GM18526 (cell line): ENCODE results near the gene AP5S1.

Experiments
- POLR2A ChIP-seq: IDR thresholded peaks from 3 replicates; pipeline ENCODE4 v1.6.1; 2011; ENCODE audit not compliant: insufficient read length; ENCODE audit errors: extremely low read depth

The AP5S1 gene

DNA sequence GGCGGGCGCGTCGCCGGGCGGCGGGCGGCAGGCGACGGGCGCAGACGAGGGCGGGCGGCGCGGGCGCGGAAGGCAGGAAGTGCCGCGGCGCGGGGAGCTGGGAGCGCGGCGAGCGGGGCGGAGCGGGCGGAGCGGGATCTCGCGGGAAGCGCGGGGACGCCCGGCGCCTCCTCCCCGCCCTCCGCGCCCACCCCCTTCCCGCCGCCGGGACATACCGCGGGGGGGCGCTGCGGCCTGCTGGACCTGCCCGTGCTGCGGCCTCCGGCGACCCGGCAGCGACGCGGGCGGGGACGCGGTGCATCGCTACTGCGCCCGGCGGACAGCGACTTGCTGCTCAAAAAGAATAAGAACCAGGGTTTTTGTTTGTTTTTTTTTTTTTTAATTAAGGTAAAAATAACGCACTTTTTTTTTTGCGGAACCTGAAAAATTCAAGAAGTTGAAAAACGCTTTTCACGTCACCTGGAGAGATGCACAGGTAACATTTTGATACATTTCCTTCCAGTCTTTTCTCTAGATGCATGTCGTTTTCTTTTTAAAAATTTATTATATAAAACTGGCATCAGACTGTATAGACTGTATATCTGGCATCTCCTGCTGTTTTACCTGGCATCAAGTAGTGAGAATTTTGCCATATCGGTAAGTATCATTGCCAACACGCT, 33.6 kb upstream of the AP5S1 start, which contains the start of gene CENPB:
CENPB (minus strand) TSS at position 76 of the 659 bp plus-strand sequence. CDS start 257 bp downstream, outside the sequence.
- peak; percentile 47 for TF ChIP-seq POLR2A

DNA sequence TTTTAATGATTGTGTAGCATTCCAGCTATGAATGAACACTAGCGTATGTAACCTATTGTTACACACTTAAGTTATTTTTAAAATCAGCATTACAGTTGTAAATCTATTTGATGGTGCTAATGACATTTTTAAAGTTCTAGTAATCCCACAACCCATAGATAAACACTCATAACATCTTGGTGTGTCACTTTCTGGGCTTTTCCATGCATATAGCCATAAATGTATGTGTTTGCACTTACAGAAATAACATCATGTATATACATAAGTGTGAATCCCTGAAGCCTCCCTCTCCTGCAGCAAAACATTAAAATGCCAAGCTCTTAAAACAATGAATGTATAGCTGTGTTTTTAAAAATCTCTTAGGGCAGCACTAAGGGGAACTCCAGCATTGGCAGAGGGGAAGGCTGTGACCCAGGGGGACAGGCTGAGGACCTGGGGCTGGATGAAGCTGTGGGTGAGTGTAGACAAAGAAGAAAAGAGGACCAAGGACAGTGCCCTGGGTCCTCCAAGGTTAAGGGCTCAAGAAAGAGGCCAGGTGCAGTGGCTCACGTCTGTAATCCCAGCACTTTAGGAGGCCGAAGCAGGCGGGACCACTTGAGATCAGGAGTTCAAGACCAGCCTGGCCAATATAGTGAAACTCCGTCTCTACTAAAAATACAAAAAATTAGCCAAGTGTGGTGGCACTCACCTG, 32.9 kb upstream of the AP5S1 start:
- TF ChIP-seq POLR2A = no peak

DNA sequence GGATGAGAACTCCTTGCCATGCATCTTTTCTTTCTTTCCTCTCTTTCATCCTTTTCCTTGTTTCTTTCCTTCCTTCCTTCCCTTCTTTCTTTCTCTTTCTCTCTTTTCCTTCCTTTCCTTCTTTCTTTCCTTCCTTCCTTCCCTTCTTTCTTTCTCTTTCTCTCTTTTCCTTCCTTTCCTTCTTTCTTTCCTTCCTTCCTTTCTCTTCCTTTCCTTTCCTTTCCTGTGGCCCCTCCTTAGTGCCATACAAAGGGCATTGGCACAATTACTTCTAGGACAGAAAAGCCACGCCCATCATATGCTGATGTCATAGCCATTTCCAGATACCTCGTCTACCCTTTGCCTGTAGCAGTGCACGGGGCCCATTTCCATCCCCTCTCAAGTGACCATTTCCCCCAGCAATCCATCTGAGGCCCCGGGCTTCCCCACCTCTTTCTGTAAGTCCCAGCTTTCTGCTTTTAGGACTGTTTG, 31.6 kb upstream of the AP5S1 start:
- TF ChIP-seq POLR2A = no peak

DNA sequence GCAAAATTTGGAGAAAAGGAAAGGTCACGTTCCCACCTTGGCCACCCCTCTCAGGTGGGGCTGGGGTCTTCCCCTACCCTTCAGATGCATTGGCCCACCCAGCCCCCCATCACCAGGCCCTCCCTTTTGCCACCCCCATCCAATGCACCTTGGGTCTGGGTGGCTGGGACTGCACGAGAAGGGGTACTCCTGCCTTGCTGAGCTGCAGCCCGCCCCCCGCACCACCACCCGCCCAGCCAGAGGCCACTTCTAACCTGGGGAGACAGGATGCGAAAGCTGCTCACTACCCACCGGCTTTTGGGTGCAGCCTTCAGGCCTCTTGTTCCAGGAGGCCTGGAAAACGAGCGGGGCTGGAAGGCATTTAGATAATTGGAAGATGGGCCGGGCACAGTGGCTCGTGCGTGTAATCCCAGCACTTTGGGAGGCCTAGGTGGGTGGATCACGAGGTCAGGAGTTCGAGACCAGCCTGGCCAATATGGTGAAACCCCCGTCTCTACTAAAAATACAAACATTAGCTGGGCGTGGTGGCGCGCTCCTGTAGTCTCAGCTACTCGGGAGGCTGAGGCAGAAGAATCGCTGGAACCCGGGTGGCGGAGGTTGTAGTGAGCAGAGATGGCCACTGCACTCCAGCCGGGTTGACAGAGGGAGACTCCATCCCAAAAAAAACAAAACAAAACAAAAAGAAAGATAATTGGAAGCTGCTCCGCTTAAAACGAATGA, 25.5 kb upstream of the AP5S1 start:
- TF ChIP-seq POLR2A = no peak

DNA sequence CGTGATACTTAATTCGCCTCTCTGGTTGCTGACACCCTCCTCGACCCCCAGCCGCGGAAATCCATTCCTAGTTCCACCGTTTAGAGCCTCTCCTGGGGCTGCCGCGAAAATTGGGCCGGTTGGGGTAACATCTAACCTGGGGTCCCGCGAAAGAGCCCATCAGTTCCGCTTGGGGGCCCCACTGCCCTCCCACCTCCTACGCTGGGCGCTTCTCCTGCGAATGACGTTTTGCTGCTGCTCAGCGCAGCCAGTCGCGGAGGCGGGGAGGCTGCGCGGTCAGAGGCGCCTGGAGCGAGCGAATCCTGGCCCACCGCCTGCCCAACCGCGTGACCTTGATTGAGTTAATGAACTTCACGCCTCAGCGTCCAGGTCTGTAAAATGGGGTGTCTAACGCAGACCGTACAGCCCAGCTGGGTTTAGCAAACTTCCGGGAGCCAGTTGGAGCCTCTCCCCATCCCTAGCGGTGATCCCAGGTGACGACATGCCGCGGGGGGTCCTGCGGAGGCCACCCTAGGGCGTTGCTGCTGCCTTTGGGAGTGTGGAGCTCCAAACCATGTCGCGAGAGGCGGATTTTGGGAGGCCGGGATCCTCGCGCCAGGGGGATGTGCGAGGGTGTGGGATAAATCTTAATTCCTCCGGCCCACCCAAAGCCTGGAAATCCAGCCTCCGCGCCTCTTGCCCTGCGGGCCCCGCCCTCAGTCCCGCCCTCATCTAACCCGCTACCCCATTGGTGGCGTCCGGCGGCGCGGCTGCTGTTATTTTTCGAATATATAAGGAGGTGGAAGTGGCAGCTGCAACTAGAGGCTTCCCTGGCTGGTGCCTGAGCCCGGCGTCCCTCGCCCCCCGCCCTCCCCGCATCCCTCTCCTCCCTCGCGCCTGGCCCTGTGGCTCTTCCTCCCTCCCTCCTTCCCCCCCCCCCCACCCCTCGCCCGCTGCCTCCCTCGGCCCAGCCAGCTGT, 24.6 kb upstream of the AP5S1 start, which contains the start of gene CDC25B:
CDC25B (plus strand) TSS at position 800 of the 958 bp plus-strand sequence. CDS start 222 bp downstream, outside the sequence.
- TF ChIP-seq POLR2A = peak; percentile 76

DNA sequence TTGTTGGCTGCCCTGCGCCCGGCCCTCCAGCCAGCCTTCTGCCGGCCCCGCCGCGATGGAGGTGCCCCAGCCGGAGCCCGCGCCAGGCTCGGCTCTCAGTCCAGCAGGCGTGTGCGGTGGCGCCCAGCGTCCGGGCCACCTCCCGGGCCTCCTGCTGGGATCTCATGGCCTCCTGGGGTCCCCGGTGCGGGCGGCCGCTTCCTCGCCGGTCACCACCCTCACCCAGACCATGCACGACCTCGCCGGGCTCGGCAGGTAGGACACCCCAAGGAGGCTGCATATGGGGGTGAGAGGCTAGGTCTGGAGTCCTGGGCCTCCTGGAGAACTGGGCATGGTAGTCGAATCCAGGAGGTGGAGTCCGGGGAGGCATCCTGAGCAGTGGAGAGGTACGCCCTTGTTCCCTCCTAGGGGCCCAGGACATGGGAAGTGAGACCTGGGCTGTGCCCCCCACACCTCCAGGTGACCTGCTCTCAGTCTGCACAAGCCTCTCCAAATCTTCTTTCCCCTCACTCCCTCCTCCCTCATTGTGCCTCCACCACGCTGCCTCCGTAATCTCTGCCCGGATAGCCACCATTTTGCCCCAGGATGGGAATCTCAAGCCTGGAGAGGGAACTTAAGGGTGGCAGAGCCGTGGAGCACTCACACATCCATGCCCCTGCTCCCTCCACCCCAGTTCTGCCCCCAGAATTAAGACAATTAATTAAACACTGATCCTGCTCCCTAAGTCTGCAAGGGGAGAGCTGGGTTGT, 23.7 kb upstream of the AP5S1 start:
- TF ChIP-seq POLR2A = no peak

DNA sequence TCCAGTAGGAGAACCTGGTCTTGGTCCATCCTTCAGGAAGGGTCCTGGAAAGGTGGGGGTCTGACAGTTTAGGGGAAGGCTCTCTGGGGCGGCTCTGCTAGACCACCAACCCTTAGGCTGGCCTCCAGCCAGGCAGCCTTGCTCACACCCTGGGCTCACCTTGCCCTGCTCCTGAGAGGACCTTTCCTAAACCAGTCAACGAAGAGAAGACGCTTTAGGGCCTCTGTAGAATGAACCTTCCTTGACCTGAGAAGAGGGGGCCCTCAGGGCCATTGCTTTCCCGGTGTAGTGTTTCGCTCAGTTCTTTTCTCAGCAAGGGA, 23.2 kb upstream of the AP5S1 start:
- TF ChIP-seq POLR2A = no peak

DNA sequence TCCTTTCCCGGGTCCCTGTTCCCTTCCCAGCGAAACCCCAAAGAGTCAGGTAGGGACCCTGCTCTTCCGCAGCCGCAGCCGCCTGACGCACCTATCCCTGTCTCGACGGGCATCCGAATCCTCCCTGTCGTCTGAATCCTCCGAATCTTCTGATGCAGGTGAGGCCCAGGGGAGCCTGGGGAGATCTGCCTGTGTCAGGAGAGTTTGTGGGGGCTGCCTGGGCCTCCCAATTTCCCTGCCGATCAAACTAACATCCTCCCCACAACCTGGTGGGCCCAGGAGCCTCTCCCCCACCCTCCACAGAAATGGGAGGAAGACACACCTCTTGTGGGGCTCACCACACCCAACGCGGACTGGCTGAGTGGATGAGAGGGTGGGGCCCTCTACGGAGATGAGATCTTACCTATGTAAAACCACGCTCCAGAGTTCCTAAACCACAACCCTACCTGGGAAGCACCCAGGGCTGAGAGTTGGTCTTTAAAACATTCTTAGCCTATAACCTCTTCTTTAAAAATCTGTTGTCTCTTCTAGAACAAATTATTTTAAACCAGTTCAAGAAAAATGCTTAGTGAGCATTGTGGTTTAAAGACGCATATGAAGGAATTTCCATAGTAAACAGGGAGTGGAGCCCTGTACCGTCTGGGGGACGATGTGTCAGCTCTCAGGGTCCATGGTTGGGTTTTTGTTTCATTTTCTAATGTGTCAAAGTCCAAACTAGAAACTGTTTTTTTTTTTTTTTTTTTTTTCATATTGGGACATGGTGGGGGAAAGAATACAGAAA, 22.6 kb upstream of the AP5S1 start:
- TF ChIP-seq POLR2A = peak; percentile 8

DNA sequence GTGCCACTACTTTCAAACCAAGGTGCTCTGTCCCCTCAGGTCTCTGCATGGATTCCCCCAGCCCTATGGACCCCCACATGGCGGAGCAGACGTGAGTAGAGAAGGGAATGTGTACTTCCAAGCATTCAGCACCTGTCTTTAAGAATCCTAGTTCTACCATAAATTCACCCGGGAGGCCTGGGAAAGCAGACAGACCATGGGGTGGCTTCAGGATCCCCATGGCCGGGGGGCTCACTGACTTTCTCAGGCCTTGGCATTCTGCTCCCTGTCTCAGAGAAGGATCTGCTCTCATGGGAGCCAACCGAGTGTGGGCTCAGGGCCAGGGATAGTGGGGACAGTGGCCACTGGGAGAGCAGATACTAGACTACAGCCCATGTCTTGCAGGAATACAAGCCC, 22.0 kb upstream of the AP5S1 start:
- TF ChIP-seq POLR2A = no peak

DNA sequence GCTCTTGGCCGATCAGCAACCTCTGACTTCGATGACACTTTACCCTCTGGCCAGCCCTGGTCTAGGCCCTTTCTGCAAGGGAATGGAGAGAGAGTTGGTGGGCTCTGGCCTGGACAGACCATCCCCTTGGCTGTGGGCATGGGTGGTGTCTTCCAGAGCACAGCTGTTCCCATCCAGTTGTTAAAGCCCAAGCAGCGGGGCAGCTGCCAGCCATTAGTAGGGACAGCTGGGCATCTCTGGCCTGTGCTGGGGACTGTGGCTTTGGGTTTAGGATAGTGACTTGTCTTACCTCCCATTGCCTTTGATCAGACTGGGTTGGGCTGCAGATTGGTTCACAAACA, 21.5 kb upstream of the AP5S1 start:
- TF ChIP-seq POLR2A = no peak

DNA sequence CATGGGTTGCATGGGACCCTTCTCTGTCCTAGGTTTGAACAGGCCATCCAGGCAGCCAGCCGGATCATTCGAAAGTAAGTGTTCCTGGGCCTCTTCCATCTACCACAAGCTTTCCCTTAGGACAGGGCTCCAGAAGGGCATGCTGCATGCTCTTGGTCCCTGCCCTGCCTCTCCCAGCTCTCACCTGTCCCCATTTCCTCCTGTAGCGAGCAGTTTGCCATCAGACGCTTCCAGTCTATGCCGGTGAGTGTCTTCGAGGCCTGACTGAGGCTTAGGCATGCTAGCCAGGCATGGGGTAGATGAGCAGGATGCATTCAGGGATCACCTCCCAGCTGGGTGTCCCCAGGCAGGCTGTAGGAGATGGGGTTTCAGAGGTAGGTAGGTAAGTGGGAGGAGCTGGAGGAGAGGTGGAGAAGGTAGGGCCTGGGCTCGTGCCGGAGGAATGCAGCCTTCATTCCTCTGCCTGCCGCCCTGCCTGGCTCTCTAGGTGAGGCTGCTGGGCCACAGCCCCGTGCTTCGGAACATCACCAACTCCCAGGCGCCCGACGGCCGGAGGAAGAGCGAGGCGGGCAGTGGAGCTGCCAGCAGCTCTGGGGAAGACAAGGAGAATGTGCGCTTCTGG, 20.0 kb upstream of the AP5S1 start:
- no peak for TF ChIP-seq POLR2A

DNA sequence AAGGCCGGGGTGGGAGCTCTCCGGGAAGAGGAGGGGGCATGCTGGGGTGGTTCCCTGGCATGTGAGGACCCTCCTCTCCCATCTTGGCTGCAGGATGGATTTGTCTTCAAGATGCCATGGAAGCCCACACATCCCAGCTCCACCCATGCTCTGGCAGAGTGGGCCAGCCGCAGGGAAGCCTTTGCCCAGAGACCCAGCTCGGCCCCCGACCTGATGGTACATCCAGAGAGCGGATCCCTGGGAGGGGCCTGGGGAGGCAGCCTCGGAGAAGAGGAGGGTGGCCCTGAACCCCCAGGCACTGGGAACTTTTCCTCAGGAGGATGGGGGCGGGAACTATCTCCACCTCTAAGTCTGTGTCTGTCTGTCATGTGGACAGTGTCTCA, 19.5 kb upstream of the AP5S1 start:
- no peak for TF ChIP-seq POLR2A

DNA sequence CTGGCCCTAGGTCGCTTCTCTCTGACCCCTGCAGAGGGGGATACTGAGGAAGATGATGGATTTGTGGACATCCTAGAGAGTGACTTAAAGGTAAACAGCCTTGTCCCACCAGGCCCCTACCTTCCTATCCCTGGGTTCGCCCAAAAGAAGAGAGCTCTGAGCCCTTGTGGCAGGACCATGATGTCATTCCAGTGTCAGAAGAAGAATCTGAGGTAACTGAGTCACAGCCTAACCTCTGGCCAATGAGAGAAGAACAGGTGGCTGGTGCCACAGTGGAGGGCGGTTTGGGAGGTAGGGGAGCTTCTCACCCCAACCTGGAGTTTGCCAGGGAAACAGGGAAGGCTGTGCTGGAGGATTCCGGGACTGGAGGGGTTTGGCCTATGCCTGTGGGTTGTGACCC, 19.0 kb upstream of the AP5S1 start:
- TF ChIP-seq POLR2A = no peak
